IMR-90 (cell line): Measurements from ENCODE around the gene CYP2B6. TPM values are rescaled to one million over a fixed set of nuclear protein-coding genes. Genes with fewer than 3 reads are reported as not detected.

Experiments
- ATAC-seq: fragments of 200-7000 bp; cut with Tn5 transposase; 2 replicates; pipeline ENCODE4 v1.9.1; 2020; ENCODE audit warnings: low read depth, mild to moderate bottlenecking, moderate library complexity
- BruUV-seq: library from RNA; stranded (reverse); fragments of 400-500 nt; replicated peaks from 2 replicates; lab custom pipeline; 2021; lab: Mats Ljungman, UMichigan
- CTCF ChIA-PET: fragments of 300-600 bp; formaldehyde crosslinking; extraction: SDS; loops from one replicate; lab custom pipeline; 2021; ENCODE audit warnings: antibody characterized with exemption; lab: Yijun Ruan, JAX
- POLR2A ChIA-PET: fragments of 300-600 bp; sonication (Branson Sonifier 250); formaldehyde crosslinking; loops from one replicate; lab custom pipeline; 2022; ENCODE audit warnings: antibody characterized with exemption; ENCODE audit not compliant: unreplicated experiment; lab: Charles Lee
- DNase-seq: peaks from one replicate; pipeline ENCODE4 v3.0.0; 2013
- H2AFZ ChIP-seq: replicated peaks from 2 replicates; pipeline ENCODE3; 2013; ENCODE audit warnings: low read length, mild to moderate bottlenecking; ENCODE audit not compliant: poor library complexity
- H2AK5ac ChIP-seq: 2 replicates; pipeline ENCODE4 v1.6.1; 2013; ENCODE audit warnings: low read depth, low read length, inconsistent platforms
- H2AK9ac ChIP-seq: replicated peaks from 2 replicates; pipeline ENCODE3; 2013; ENCODE audit warnings: mild to moderate bottlenecking, low read depth, low read length, moderate library complexity; ENCODE audit not compliant: poor library complexity
- H2BK120ac ChIP-seq: 2 replicates; pipeline ENCODE4 v1.6.1; 2013; ENCODE audit warnings: low read depth, low read length, inconsistent platforms
- H2BK15ac ChIP-seq: 3 replicates; pipeline ENCODE4 v1.6.1; 2013; ENCODE audit warnings: low read depth, low read length, inconsistent platforms
- H2BK20ac ChIP-seq: 2 replicates; pipeline ENCODE4 v1.6.1; 2013; ENCODE audit warnings: low read depth, mild to moderate bottlenecking, inconsistent platforms, low read length, moderate library complexity
- H2BK5ac ChIP-seq: 2 replicates; pipeline ENCODE4 v1.6.1; 2013; ENCODE audit warnings: mild to moderate bottlenecking, low read depth, low read length, inconsistent platforms; ENCODE audit not compliant: poor library complexity, severe bottlenecking
- H3K14ac ChIP-seq: replicated peaks from 2 replicates; pipeline ENCODE4 v1.6.1; 2013; ENCODE audit warnings: low read depth, low read length, inconsistent platforms
- H3K18ac ChIP-seq: 2 replicates; pipeline ENCODE4 v1.6.1; 2013; ENCODE audit warnings: low read depth, low read length, control low read depth
- H3K23ac ChIP-seq: 2 replicates; pipeline ENCODE4 v1.6.1; 2013; ENCODE audit warnings: low read depth, low read length, inconsistent platforms
- H3K27ac ChIP-seq: 2 replicates; pipeline ENCODE4 v1.5.1; 2013; ENCODE audit warnings: mild to moderate bottlenecking, control low read depth, low read length; ENCODE audit not compliant: insufficient read depth
- H3K27me3 ChIP-seq: 2 replicates; pipeline ENCODE4 v1.6.1; 2013; ENCODE audit warnings: low read length; ENCODE audit not compliant: control insufficient read depth, insufficient read depth
- H3K36me3 ChIP-seq: 2 replicates; pipeline ENCODE4 v1.6.1; 2013; ENCODE audit warnings: low read length, mixed read lengths; ENCODE audit not compliant: control insufficient read depth, insufficient read depth
- H3K4ac ChIP-seq: 2 replicates; pipeline ENCODE4 v1.6.1; 2013; ENCODE audit warnings: low read depth, low read length, inconsistent platforms
- H3K4me1 ChIP-seq: 2 replicates; pipeline ENCODE4 v1.6.1; 2013; ENCODE audit warnings: low read length, mixed read lengths; ENCODE audit not compliant: control insufficient read depth, insufficient read depth
- H3K4me2 ChIP-seq: 2 replicates; pipeline ENCODE4 v1.6.1; 2013; ENCODE audit warnings: low read depth, mild to moderate bottlenecking, control low read depth, low read length, moderate library complexity
- H3K4me3 ChIP-seq: 2 replicates; pipeline ENCODE4 v1.5.1; 2013; ENCODE audit warnings: low read depth, mild to moderate bottlenecking, control low read depth, low read length, moderate library complexity; ENCODE audit not compliant: insufficient read depth
- H3K56ac ChIP-seq: 2 replicates; pipeline ENCODE4 v1.6.1; 2013; ENCODE audit warnings: low read length, inconsistent platforms; ENCODE audit not compliant: insufficient read depth; ENCODE audit errors: extremely low read depth
- H3K79me1 ChIP-seq, 2 experiments: 2 replicates each; pipeline ENCODE4 v1.6.1; 2013; ENCODE audit warnings: low read length in 2 of 2, inconsistent platforms in 1 of 2, low read depth in 1 of 2
- H3K9ac ChIP-seq: 2 replicates; pipeline ENCODE4 v1.6.1; 2013; ENCODE audit warnings: low read depth, low read length, control low read depth
- H3K9me1 ChIP-seq: 2 replicates; pipeline ENCODE4 v1.6.1; 2013; ENCODE audit warnings: low read length, inconsistent platforms; ENCODE audit not compliant: insufficient read depth
- H3K9me3 ChIP-seq: 2 replicates; pipeline ENCODE4 v1.6.1; 2013; ENCODE audit warnings: low read length; ENCODE audit not compliant: control insufficient read depth, insufficient read depth
- H4K20me1 ChIP-seq: 2 replicates; pipeline ENCODE4 v1.6.1; 2013; ENCODE audit warnings: low read length, inconsistent platforms; ENCODE audit not compliant: insufficient read depth
- H4K5ac ChIP-seq: 2 replicates; pipeline ENCODE4 v1.6.1; 2013; ENCODE audit warnings: mild to moderate bottlenecking, low read depth, low read length, control low read depth
- H4K8ac ChIP-seq, 2 experiments: 2 replicates each; pipeline ENCODE4 v1.6.1; 2013; ENCODE audit warnings: low read depth in 2 of 2, low read length in 2 of 2, control low read depth in 1 of 2, inconsistent platforms in 1 of 2
- H4K91ac ChIP-seq: 2 replicates; pipeline ENCODE4 v1.6.1; 2013; ENCODE audit warnings: low read depth, low read length, inconsistent platforms; ENCODE audit not compliant: insufficient read depth
- MAFK ChIP-seq: IDR thresholded peaks from 2 replicates; pipeline ENCODE4 v1.6.1; 2012; ENCODE audit warnings: low read depth, low read length, improper control_type of control experiment
- MAZ ChIP-seq: IDR thresholded peaks from 2 replicates; pipeline ENCODE4 v1.6.1; 2012; ENCODE audit warnings: low read depth, mild to moderate bottlenecking, low read length, improper control_type of control experiment, moderate library complexity, borderline replicate concordance
- POLR2A ChIP-seq: IDR thresholded peaks from 2 replicates; pipeline ENCODE4 v1.6.1; 2012; ENCODE audit warnings: mild to moderate bottlenecking, low read depth, low read length
- SMC3 ChIP-seq: fragments of 150-350 bp; IDR thresholded peaks from 2 replicates; pipeline ENCODE4 v1.6.1; 2016; ENCODE audit warnings: low read depth, mild to moderate bottlenecking, antibody characterized with exemption, low read length, moderate library complexity
- WGBS, 2 experiments: methylation state at CpG; one replicate each; pipeline versions ENCODE4 v1.1.5 to v1.1.7; 2013; ENCODE audit warnings: missing lambda C conversion rate in 2 of 2; ENCODE audit not compliant: insufficient read length in 1 of 2; ENCODE audit errors: extremely low coverage in 2 of 2; 5-methylcytosine and 5-hydroxymethylcytosine counted together
- dilution Hi-C: fragments of 300-500 bp; cut with HindIII; formaldehyde crosslinking; loops from one replicate; pipeline ENCODE4 v1.14.3; 2018; ENCODE audit warnings: low sequenced_read_pairs; ENCODE audit not compliant: unreplicated experiment
- in situ Hi-C: fragments of 300-500 bp; cut with MboI; formaldehyde crosslinking; loops from 3 replicates; pipeline ENCODE4 v1.14.3; 2019; ENCODE audit warnings: low sequenced_read_pairs, inconsistent platforms, mixed read lengths
- intact Hi-C: fragments of 100-400 bp; cut with micrococcal nuclease; formaldehyde crosslinking; loops from 2 replicates; pipeline ENCODE4 v1.10.0; 2022
- polyA plus RNA-seq, 3 experiments: library from polyadenylated mRNA; depleted of rRNA; stranded (reverse); fragments of >200 nt; gene quantifications; 2 replicates each; pipeline ENCODE4 v1.2.3, GENCODE V29; 2012; ENCODE audit warnings: low replicate concordance in 1 of 3
- total RNA-seq: library from RNA; depleted of rRNA; stranded (reverse); fragments of >200 nt; gene quantifications from 2 replicates; pipeline ENCODE4 v1.2.3, GENCODE V29; 2012
- TF ChIP-seq, protein P1 (sequence below): fragments of 150-350 bp; IDR thresholded peaks from 2 replicates; pipeline ENCODE4 v1.6.1; 2017; ENCODE audit warnings: mild to moderate bottlenecking, antibody characterized with exemption, low read length, low read depth

Gene CYP2B6
- total and polyA plus RNA-seq, 2 of the 4 experiments (the other 2 are of a cell fraction): not detected

GRCh38 chr19:40959338-40959737, 31.7 kb upstream of the CYP2B6 start:
- Histone ChIP-seq H3K79me1 (no peaks in the 10 kb centered on the region), H3K4ac (no peak overlapping the region), H4K20me1 (no peaks in the 10 kb centered on the region), H3K14ac (no peak overlapping the region), H2AK9ac (no peak overlapping the region), H4K5ac (no peak overlapping the region), H4K8ac (no peak overlapping the region), H3K56ac (no peak overlapping the region), H2BK120ac (no peak overlapping the region), H3K27me3 (no peaks in the 10 kb centered on the region), H3K4me3 (no peak overlapping the region), H2BK20ac (no peak overlapping the region), H3K9me3 (peaks cover 10% of the 10 kb centered on the region), H3K23ac (no peak overlapping the region), H3K4me1 (no peaks in the 10 kb centered on the region), H4K91ac (no peak overlapping the region), H2BK5ac (no peak overlapping the region), H3K27ac (no peak overlapping the region), H2BK15ac (no peak overlapping the region), H3K36me3 (no peaks in the 10 kb centered on the region), H3K18ac (no peak overlapping the region), H2AFZ (no peak overlapping the region), H3K4me2 (no peak overlapping the region), H3K9me1 (no peaks in the 10 kb centered on the region), H2AK5ac (no peak overlapping the region), H3K9ac (no peak overlapping the region)
- ChIA-PET POLR2A (no interaction called here), CTCF (no interaction called here)
- in situ Hi-C loops: no loop called here
- WGBS, 2 experiments: no CpG with 5 or more reads among the region's 1 CpG
- no TSS peak for BruUV-seq
- dilution Hi-C loops: no loop called here
- no peak for ATAC-seq
- intact Hi-C loops: no loop called here
- no peak for DNase-seq
- TF ChIP-seq, protein P1, sequence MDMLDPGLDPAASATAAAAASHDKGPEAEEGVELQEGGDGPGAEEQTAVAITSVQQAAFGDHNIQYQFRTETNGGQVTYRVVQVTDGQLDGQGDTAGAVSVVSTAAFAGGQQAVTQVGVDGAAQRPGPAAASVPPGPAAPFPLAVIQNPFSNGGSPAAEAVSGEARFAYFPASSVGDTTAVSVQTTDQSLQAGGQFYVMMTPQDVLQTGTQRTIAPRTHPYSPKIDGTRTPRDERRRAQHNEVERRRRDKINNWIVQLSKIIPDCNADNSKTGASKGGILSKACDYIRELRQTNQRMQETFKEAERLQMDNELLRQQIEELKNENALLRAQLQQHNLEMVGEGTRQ: no peak
- TF ChIP-seq MAFK: no peak
- TF ChIP-seq SMC3: no peak
- TF ChIP-seq MAZ: no peak
- no peak for TF ChIP-seq POLR2A
